A549 (cell line): ENCODE data around the gene GTF3C1.

Experiments used
- CEBPB ChIP-seq, 2 experiments: fragments of >200 bp in 1 of 2; sonication (Bioruptor Twin) in 1 of 2; formaldehyde crosslinking in 1 of 2; IDR thresholded peaks; 2 replicates each; pipeline ENCODE4 v1.6.1; 2012 to 2016
- CTCF ChIP-seq: fragments of >200 bp; sonication (Bioruptor Twin); formaldehyde crosslinking; IDR thresholded peaks from 3 replicates; pipeline ENCODE4 v1.5.1; 2016
- GATA3 ChIP-seq: IDR thresholded peaks from 2 replicates; pipeline ENCODE4 v1.6.1; 2012; ENCODE audit warnings: borderline replicate concordance
- NR3C1 ChIP-seq: fragments of >200 bp; sonication (Bioruptor Twin); formaldehyde crosslinking; IDR thresholded peaks from 3 replicates; pipeline ENCODE4 v1.6.1; 2017

GRCh38 chr16:27453494-27453825, 96.3 kb downstream of the GTF3C1 start:
- no peak for TF ChIP-seq CTCF
- TF ChIP-seq GATA3, result no peak
- TF ChIP-seq CEBPB (IDR thresholded peaks at IDR 0.05), result no peak
- TF ChIP-seq NR3C1, result no peak
